ENCODE measurements around the gene PROK1. TPM values are rescaled to one million over a fixed set of nuclear protein-coding genes. Genes with fewer than 3 reads are reported as not detected.

PROK1 gene
- total and polyA plus RNA-seq, 11 donors = 0.07 to 3.4 (median 0.40) TPM; not detected in 4

DNA sequence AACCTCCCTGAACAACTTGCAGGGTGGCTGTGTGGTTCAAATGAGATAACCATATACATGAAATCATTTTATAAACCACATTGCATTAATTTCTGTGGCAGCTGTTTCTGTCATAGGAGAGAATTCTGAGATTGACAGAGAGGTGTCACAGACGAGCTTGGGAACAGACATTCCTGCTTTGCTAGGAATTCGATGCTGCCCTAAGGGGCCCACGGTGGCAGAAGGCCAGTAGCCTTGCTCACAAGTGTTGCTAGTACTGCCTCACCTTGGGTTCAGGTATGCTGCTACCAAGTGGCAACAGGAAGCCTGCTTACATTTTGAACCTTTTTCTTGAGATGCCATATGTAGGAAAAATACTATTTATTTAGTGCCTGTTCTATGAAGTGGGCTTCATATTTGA, 54.6 kb downstream of the PROK1 start:
- peaks cover 0 to 13% (median 0%) of the 10 kb centered on the region in 12 donors for H3K4me1 ChIP-seq
- no peak overlapping the region for H3K4me3 ChIP-seq
- no peaks in the 10 kb centered on the region for H3K9me3 ChIP-seq
- no peaks in the 10 kb centered on the region for H3K36me3 ChIP-seq
- DNase-seq (no peak), ATAC-seq (no peak)
- no peak overlapping the region for H3K27ac ChIP-seq
- peaks cover 0 to 6% (median 0%) of the 10 kb centered on the region in 9 donors for H3K27me3 ChIP-seq
- intact Hi-C loops (cut with DNase I) = no loop called here
- TF ChIP-seq POLR2A (IDR thresholded peaks at IDR 0.05) = no peak
- TF ChIP-seq, protein P1, sequence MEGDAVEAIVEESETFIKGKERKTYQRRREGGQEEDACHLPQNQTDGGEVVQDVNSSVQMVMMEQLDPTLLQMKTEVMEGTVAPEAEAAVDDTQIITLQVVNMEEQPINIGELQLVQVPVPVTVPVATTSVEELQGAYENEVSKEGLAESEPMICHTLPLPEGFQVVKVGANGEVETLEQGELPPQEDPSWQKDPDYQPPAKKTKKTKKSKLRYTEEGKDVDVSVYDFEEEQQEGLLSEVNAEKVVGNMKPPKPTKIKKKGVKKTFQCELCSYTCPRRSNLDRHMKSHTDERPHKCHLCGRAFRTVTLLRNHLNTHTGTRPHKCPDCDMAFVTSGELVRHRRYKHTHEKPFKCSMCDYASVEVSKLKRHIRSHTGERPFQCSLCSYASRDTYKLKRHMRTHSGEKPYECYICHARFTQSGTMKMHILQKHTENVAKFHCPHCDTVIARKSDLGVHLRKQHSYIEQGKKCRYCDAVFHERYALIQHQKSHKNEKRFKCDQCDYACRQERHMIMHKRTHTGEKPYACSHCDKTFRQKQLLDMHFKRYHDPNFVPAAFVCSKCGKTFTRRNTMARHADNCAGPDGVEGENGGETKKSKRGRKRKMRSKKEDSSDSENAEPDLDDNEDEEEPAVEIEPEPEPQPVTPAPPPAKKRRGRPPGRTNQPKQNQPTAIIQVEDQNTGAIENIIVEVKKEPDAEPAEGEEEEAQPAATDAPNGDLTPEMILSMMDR (IDR thresholded peaks at IDR 0.05) = no peak
- 32 to 44% (median 42%) methylated on average over 3 of the region's 3 CpGs for WGBS, 4 donors

DNA sequence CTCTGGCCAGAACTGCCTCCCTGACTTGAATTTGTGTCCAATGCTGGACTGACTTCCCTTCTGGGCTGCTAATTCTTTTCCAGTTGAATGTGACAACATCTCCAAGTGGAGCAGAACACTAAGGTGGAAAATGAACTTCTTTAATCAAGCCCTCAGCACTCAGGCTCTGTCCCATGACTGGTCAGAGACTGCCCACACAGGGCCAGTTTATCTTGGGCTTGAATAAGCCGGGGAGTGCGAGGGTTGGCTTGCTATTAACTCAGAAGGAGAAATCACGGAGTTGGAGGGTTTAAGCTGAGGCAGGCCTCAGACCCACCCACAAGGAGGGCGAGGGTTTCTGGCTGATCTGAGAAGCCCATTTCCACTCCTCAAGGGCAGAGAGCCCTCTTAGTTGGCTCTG, 55.6 kb downstream of the PROK1 start:
- peaks cover 0 to 13% (median 0%) of the 10 kb centered on the region in 12 donors for H3K4me1 ChIP-seq
- ATAC-seq (no peak), DNase-seq (no peak)
- no peak overlapping the region for H3K4me3 ChIP-seq
- WGBS, 4 donors = 73 to 77% (median 75%) methylated on average over 4 of the region's 4 CpGs
- intact Hi-C loops (cut with DNase I) = no loop called here
- H3K27ac ChIP-seq = no peak overlapping the region
- H3K9me3 ChIP-seq = no peaks in the 10 kb centered on the region
- H3K36me3 ChIP-seq = no peaks in the 10 kb centered on the region
- TF ChIP-seq, protein P1 (IDR thresholded peaks at IDR 0.05) = no peak
- TF ChIP-seq POLR2A (IDR thresholded peaks at IDR 0.05) = no peak
- H3K27me3 ChIP-seq = peaks cover 0 to 6% (median 0%) of the 10 kb centered on the region in 9 donors

Other genes with a start within 250 kb of the PROK1 start
- 10 to 100 TPM in 3 of 9 donors, 1 to 10 TPM in 6; 4.9 to 15.2 (median 6.7) TPM for gene KCNC4, start 240.8 kb upstream of the PROK1 start, total RNA-seq
- gene KCNC4, start 240.8 kb upstream of the PROK1 start, polyA plus RNA-seq = 1 to 10 TPM; 2.4 to 3.1 TPM
- 10 to 100 TPM; 14.1 to 24.4 (median 19.2) TPM for gene RBM15, start 111.8 kb upstream of the PROK1 start, total RNA-seq
- gene RBM15, start 111.8 kb upstream of the PROK1 start, polyA plus RNA-seq = 1 to 10 TPM; 4.6 to 5.1 TPM
- gene SLC16A4, start 60.1 kb upstream of the PROK1 start, total RNA-seq = 1 to 10 TPM; 1.6 to 4.8 (median 2.3) TPM
- 1 to 10 TPM in 1 of 2 donors, under 1 TPM in 1; 1.00 to 1.9 TPM for gene SLC16A4, start 60.1 kb upstream of the PROK1 start, polyA plus RNA-seq
- gene LAMTOR5, start 43.5 kb upstream of the PROK1 start, total RNA-seq = 100 to 1,000 TPM; 130 to 267 (median 221) TPM
- 100 to 1,000 TPM; 510 to 549 TPM for gene LAMTOR5, start 43.5 kb upstream of the PROK1 start, polyA plus RNA-seq
- gene KCNA10, start 68.0 kb downstream of the PROK1 start, total RNA-seq = not detected
- not detected for gene KCNA10, start 68.0 kb downstream of the PROK1 start, polyA plus RNA-seq
- 1 to 10 TPM in 4 of 9 donors, under 1 TPM in 5; 0.23 to 1.6 (median 0.82) TPM for gene KCNA2, start 155.2 kb downstream of the PROK1 start, total RNA-seq
- under 1 TPM; 0.08 to 0.19 TPM for gene KCNA2, start 155.2 kb downstream of the PROK1 start, polyA plus RNA-seq
- 1 to 10 TPM in 2 of 9 donors, under 1 TPM in 7; 0.14 to 2.3 (median 0.54) TPM for gene KCNA3, start 223.8 kb downstream of the PROK1 start, total RNA-seq
- gene KCNA3, start 223.8 kb downstream of the PROK1 start, polyA plus RNA-seq = under 1 TPM in 1 of 2 donors, not detected in 1; 0.06 TPM

Data from heart left ventricle (tissue), 16 donors.